Duodenal mucosa (tissue), 2 donors: ENCODE measurements around the gene HOXD9.

ENCODE experiments used
- H3K27ac ChIP-seq: one replicate; pipeline ENCODE4 v1.7.0; 2013; ENCODE audit warnings: low read depth, low read length
- H3K27me3 ChIP-seq, 2 donors: one replicate each; pipeline ENCODE4 v1.7.0; 2013; ENCODE audit warnings: low read length in 2 of 2, control low read depth in 1 of 2; ENCODE audit not compliant: insufficient read depth in 2 of 2, control insufficient read depth in 1 of 2
- H3K36me3 ChIP-seq, 2 donors: one replicate each; pipeline ENCODE4 v1.7.0; 2013; ENCODE audit warnings: low read length in 2 of 2, control low read depth in 1 of 2; ENCODE audit not compliant: insufficient read depth in 2 of 2, control insufficient read depth in 1 of 2
- H3K4me1 ChIP-seq, 2 donors: one replicate each; pipeline ENCODE4 v1.7.0; 2013; ENCODE audit warnings: low read length in 2 of 2, control low read depth in 1 of 2; ENCODE audit not compliant: insufficient read depth in 2 of 2, control insufficient read depth in 1 of 2
- H3K4me3 ChIP-seq, 2 donors: one replicate each; pipeline ENCODE4 v1.7.0; 2013; ENCODE audit warnings: low read length in 2 of 2, low read depth in 1 of 2
- H3K9ac ChIP-seq, 2 donors: one replicate each; pipeline ENCODE4 v1.7.0; 2013; ENCODE audit warnings: low read length in 2 of 2, low read depth in 1 of 2
- H3K9me3 ChIP-seq, 2 donors: one replicate each; pipeline ENCODE4 v1.7.0; 2013; ENCODE audit warnings: low read length in 2 of 2, control low read depth in 1 of 2; ENCODE audit not compliant: control insufficient read depth in 1 of 2

The HOXD9 gene

DNA sequence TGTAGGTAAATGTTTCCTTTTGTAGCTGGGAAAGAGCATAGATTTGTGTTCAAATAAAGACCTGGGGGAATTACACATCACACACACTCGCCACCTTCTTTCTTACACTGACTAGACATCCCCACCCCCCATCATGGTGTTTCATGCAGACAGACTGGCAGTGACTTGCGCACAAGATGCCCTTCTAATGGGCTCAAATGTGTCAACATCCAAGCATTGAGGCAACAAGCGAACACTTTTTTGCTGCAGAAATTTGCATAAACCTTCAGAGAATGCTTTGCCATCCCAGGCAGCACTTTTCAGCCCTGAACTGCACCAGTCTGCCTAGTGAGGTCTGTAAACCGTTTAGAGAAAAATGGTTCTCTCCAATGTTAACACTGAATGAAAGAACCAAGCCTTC is 11.5 kb downstream of the HOXD9 start:
- no peaks in the 10 kb centered on the region for H3K9me3 ChIP-seq
- H3K36me3 ChIP-seq, result no peaks in the 10 kb centered on the region
- H3K4me1 ChIP-seq, result peaks cover 0 to 9% of the 10 kb centered on the region in 2 donors
- H3K9ac ChIP-seq, result no peak overlapping the region
- H3K27ac ChIP-seq, result no peak overlapping the region
- no peak overlapping the region for H3K4me3 ChIP-seq
- peaks cover 82 to 89% of the 10 kb centered on the region in 2 donors for H3K27me3 ChIP-seq

DNA sequence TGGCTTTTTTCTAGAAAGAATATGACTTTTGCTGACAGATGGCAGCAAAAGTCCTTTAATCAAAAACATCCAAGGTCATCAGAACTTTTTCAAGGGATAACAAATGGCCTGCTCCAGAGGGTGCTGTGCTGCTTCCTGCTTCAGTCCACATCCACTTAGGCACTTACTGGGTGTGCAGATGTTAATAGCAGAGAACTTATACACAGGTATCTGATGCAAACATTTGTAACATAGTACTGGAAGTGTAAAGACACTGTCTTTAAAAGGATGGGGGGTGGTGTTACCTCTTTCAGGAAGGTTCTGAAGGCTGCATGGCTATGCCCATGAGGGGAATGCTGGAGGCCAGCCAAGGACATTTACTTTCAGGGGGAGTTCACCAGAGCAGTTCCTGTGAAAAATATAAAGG is 12.5 kb downstream of the HOXD9 start:
- H3K4me1 ChIP-seq, result peaks cover 0 to 9% of the 10 kb centered on the region in 2 donors
- H3K27me3 ChIP-seq, result peaks cover 86 to 92% of the 10 kb centered on the region in 2 donors
- H3K4me3 ChIP-seq, result no peak overlapping the region
- H3K9me3 ChIP-seq, result no peaks in the 10 kb centered on the region
- no peaks in the 10 kb centered on the region for H3K36me3 ChIP-seq
- H3K9ac ChIP-seq, result no peak overlapping the region
- H3K27ac ChIP-seq, result no peak overlapping the region

- Histone ChIP-seq H3K4me1 (peaks cover 0 to 14% of the 10 kb centered on the region in 2 donors), H3K9me3 (no peaks in the 10 kb centered on the region), H3K4me3 (peak overlapping the region; percentile 55 to 65), H3K36me3 (no peaks in the 10 kb centered on the region), H3K9ac (no peak overlapping the region), H3K27ac (peak overlapping the region; percentile 47), H3K27me3 (peaks cover 83 to 92% of the 10 kb centered on the region in 2 donors)
These were observed 14.1 kb downstream of the HOXD9 start for GRCh38 chr2:176136374-176137251.

- Histone ChIP-seq H3K27me3 (peaks cover 82 to 94% of the 10 kb centered on the region in 2 donors), H3K9me3 (no peaks in the 10 kb centered on the region), H3K4me1 (peaks cover 0 to 14% of the 10 kb centered on the region in 2 donors), H3K4me3 (peak overlapping the region in 1 of 2 donors; percentile 65), H3K9ac (no peak overlapping the region), H3K27ac (peak overlapping the region; percentile 47), H3K36me3 (no peaks in the 10 kb centered on the region)
These were observed 14.7 kb downstream of the HOXD9 start for GRCh38 chr2:176137252-176137580.

GRCh38 chr2:176137906-176138305 is 15.4 kb downstream of the HOXD9 start:
- Histone ChIP-seq H3K4me3 (no peak overlapping the region), H3K4me1 (peaks cover 0 to 14% of the 10 kb centered on the region in 2 donors), H3K9me3 (no peaks in the 10 kb centered on the region), H3K27me3 (peaks cover 80 to 94% of the 10 kb centered on the region in 2 donors), H3K27ac (no peak overlapping the region), H3K9ac (no peak overlapping the region), H3K36me3 (no peaks in the 10 kb centered on the region)

GRCh38 chr2:176138526-176138922 is 16.0 kb downstream of the HOXD9 start:
- peak overlapping the region; percentile 30 for H3K27ac ChIP-seq
- H3K9ac ChIP-seq, result no peak overlapping the region
- no peak overlapping the region for H3K4me3 ChIP-seq
- peaks cover 81 to 93% of the 10 kb centered on the region in 2 donors for H3K27me3 ChIP-seq
- no peaks in the 10 kb centered on the region for H3K36me3 ChIP-seq
- peaks cover 0 to 14% of the 10 kb centered on the region in 2 donors for H3K4me1 ChIP-seq
- H3K9me3 ChIP-seq, result no peaks in the 10 kb centered on the region

DNA sequence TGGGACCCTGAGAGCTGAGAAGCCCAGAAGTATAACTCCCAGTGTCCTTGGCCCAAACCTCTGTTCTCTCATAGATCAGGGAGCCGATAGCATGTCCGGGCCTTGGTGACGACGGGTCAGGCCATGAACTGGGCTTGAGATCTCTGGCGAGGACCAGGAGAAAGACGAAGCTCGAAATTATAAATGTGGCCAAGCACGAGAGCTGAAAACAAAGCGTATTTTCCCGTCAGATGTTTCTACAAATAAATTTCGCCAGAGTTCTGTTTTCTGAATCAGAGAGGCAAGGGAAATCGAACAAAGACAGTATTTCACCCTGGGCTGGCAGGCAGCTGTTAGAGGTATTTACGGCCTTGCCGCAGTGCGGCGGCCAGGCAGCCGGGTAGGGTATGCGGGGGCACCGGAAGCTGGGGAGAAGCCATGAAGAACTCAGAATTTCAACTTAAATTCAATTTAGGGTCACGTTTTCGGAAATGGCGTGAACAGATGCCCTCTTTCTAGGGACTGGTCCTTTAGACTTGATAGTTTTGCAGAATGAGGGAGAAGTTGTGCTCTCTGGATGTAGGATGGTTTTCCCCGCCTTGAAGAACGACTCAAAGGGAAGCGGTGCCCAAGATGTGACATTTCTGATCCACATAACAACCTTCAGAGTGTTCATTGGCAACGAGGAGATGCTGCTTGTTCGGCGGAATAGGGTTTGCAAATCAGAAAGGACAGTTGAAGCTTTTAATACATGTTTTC is 16.6 kb downstream of the HOXD9 start:
- Histone ChIP-seq H3K9ac (no peak overlapping the region), H3K27me3 (peaks cover 78 to 93% of the 10 kb centered on the region in 2 donors), H3K36me3 (no peaks in the 10 kb centered on the region), H3K4me3 (no peak overlapping the region), H3K4me1 (peaks cover 0 to 14% of the 10 kb centered on the region in 2 donors), H3K27ac (peak overlapping the region; percentile 13), H3K9me3 (no peaks in the 10 kb centered on the region)

GRCh38 chr2:176139661-176140512 is 17.4 kb downstream of the HOXD9 start:
- Histone ChIP-seq H3K9me3 (no peaks in the 10 kb centered on the region), H3K9ac (no peak overlapping the region), H3K4me1 (peaks cover 0 to 14% of the 10 kb centered on the region in 2 donors), H3K27ac (no peak overlapping the region), H3K27me3 (peaks cover 73 to 90% of the 10 kb centered on the region in 2 donors), H3K36me3 (no peaks in the 10 kb centered on the region), H3K4me3 (peak overlapping the region in 1 of 2 donors; percentile 60)

DNA sequence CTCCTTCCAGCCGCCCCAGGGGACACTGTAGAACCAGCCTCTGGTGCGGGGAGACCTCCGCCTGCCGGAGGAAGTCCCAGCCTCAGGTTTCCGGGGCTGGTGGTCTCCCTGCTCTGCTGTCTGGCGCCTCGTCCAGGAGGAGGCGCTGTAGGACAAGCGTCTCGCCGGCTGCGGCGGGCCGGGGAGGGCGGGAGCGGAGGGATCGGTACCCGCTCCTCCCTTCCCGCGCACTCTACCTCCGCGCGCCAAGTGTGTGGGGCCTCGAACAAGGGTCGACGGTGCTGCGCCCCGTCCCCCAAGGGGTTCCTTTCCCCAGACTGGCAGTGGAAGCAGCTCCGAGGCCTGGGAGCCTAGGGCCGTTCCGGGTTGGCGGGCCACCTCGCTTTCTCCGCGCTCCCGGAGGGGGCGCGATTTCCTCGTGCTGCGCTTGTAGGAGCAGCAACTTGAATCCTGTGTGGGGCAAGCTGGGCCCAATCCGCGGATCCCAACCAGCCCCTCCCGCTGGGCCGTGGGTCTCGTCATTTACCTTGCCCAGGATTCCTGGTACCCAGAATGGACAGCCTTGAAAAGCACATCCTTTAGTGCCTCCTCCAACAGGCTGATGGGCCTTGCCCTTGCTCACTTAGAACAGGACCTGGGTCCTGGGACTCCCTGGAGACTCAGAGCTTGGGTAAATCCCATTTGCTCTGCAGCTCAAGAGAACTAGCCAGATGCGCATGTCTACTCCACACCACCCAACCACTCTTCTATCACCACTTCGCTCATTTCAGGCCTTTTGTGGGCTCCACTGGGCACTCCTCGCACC is 18.2 kb downstream of the HOXD9 start:
- Histone ChIP-seq H3K4me3 (peak overlapping the region; percentile 60 to 63), H3K9me3 (no peaks in the 10 kb centered on the region), H3K4me1 (peaks cover 0 to 14% of the 10 kb centered on the region in 2 donors), H3K27ac (no peak overlapping the region), H3K36me3 (no peaks in the 10 kb centered on the region), H3K27me3 (peaks cover 73 to 90% of the 10 kb centered on the region in 2 donors), H3K9ac (no peak overlapping the region)
